Bronchial smooth muscle cell (primary cell): Measurements from ENCODE around the gene TTLL3. TPM values are rescaled to one million over a fixed set of nuclear protein-coding genes. Genes with fewer than 3 reads are reported as not detected.

ENCODE experiments used
- total RNA-seq: library from RNA; depleted of rRNA; stranded (reverse); fragments of >200 nt; gene quantifications from 2 replicates; pipeline ENCODE4 v1.2.1, GENCODE V29; 2014

TTLL3 gene
- total RNA-seq, result 20.3 and 43.4 TPM in 2 replicates

GRCh38 chr3:9809615-9810432, at the start of gene TTLL3:
Gene TTLL3, plus strand, starts transcription at chr3:9810262. Its CDS starts 400 bp downstream, at chr3:9810662.

GRCh38 chr3:9769426-9770275, 40.4 kb upstream of the TTLL3 start, which contains the start of gene CAMK1:
Gene CAMK1, minus strand, starts transcription at chr3:9769947. Its CDS starts 2,198 bp downstream, at chr3:9767749.

GRCh38 chr3:9792405-9793160, 17.5 kb upstream of the TTLL3 start, which contains the start of the genes ARPC4 and TADA3:
Gene ARPC4, plus strand, starts transcription at chr3:9793082. Its CDS starts 40 bp downstream, at chr3:9793122.
Gene TADA3, minus strand, starts transcription at chr3:9792473. Its CDS starts 1,007 bp downstream, at chr3:9791466.

GRCh38 chr3:9843715-9844438, 33.8 kb downstream of the TTLL3 start, which contains the start of gene RPUSD3:
Gene RPUSD3, minus strand, starts transcription at chr3:9844008. Its CDS starts 18 bp downstream, at chr3:9843990.

GRCh38 chr3:9879830-9880549, 69.9 kb downstream of the TTLL3 start, which contains the start of gene CIDEC:
Gene CIDEC, minus strand, starts transcription at chr3:9880253. Its CDS starts 1,767 bp downstream, at chr3:9878486.

Other genes with a start within 250 kb of the TTLL3 start
- gene MTMR14, start 160.8 kb upstream of the TTLL3 start, total RNA-seq, result 30.1 and 39.3 TPM in 2 replicates
- gene CPNE9, start 106.4 kb upstream of the TTLL3 start, total RNA-seq, result under 0.01 TPM in 1 of 2 replicates, not detected in the other
- 10.1 and 14.3 TPM in 2 replicates for gene BRPF1, start 78.5 kb upstream of the TTLL3 start, total RNA-seq
- 23.5 and 24.7 TPM in 2 replicates for gene OGG1, start 60.3 kb upstream of the TTLL3 start, total RNA-seq
- gene CAMK1, start 40.3 kb upstream of the TTLL3 start, total RNA-seq, result 38.5 and 52.0 TPM in 2 replicates
- gene TADA3, start 17.8 kb upstream of the TTLL3 start, total RNA-seq, result 39.2 and 62.9 TPM in 2 replicates
- gene ARPC4, start 17.2 kb upstream of the TTLL3 start, total RNA-seq, result 168 and 191 TPM in 2 replicates
- gene RPUSD3, start 33.7 kb downstream of the TTLL3 start, total RNA-seq, result 19.5 and 19.7 TPM in 2 replicates
- not detected in 2 replicates for gene CIDEC, start 70.0 kb downstream of the TTLL3 start, total RNA-seq
- gene JAGN1, start 80.3 kb downstream of the TTLL3 start, total RNA-seq, result 26.3 and 43.4 TPM in 2 replicates
- 0.52 and 0.63 TPM in 2 replicates for gene IL17RE, start 92.6 kb downstream of the TTLL3 start, total RNA-seq
- 25.4 and 37.8 TPM in 2 replicates for gene IL17RC, start 106.8 kb downstream of the TTLL3 start, total RNA-seq
- 20.0 and 45.3 TPM in 2 replicates for gene CRELD1, start 123.6 kb downstream of the TTLL3 start, total RNA-seq
- gene PRRT3, start 142.1 kb downstream of the TTLL3 start, total RNA-seq, result 1.9 and 3.0 TPM in 2 replicates
- gene EMC3, start 176.6 kb downstream of the TTLL3 start, total RNA-seq, result 67.1 and 70.9 TPM in 2 replicates
- 1.0 and 3.6 TPM in 2 replicates for gene FANCD2, start 216.2 kb downstream of the TTLL3 start, total RNA-seq